ENCODE results near the gene SLC4A2.
"Not testable (repeated sequence)": the region's sequence is repeated elsewhere in the genome, so short reads cannot be mapped to it uniquely, and the experiment has no call there.

The SLC4A2 gene, protein sequence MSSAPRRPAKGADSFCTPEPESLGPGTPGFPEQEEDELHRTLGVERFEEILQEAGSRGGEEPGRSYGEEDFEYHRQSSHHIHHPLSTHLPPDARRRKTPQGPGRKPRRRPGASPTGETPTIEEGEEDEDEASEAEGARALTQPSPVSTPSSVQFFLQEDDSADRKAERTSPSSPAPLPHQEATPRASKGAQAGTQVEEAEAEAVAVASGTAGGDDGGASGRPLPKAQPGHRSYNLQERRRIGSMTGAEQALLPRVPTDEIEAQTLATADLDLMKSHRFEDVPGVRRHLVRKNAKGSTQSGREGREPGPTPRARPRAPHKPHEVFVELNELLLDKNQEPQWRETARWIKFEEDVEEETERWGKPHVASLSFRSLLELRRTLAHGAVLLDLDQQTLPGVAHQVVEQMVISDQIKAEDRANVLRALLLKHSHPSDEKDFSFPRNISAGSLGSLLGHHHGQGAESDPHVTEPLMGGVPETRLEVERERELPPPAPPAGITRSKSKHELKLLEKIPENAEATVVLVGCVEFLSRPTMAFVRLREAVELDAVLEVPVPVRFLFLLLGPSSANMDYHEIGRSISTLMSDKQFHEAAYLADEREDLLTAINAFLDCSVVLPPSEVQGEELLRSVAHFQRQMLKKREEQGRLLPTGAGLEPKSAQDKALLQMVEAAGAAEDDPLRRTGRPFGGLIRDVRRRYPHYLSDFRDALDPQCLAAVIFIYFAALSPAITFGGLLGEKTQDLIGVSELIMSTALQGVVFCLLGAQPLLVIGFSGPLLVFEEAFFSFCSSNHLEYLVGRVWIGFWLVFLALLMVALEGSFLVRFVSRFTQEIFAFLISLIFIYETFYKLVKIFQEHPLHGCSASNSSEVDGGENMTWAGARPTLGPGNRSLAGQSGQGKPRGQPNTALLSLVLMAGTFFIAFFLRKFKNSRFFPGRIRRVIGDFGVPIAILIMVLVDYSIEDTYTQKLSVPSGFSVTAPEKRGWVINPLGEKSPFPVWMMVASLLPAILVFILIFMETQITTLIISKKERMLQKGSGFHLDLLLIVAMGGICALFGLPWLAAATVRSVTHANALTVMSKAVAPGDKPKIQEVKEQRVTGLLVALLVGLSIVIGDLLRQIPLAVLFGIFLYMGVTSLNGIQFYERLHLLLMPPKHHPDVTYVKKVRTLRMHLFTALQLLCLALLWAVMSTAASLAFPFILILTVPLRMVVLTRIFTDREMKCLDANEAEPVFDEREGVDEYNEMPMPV

GRCh38 chr7:151059367-151060112, at the start of gene SLC4A2:
Gene SLC4A2 (plus strand): TSS chr7:151059589. CDS start chr7:151061988, 2,399 bp downstream.
- DNase-seq = peak; percentile 62

DNA sequence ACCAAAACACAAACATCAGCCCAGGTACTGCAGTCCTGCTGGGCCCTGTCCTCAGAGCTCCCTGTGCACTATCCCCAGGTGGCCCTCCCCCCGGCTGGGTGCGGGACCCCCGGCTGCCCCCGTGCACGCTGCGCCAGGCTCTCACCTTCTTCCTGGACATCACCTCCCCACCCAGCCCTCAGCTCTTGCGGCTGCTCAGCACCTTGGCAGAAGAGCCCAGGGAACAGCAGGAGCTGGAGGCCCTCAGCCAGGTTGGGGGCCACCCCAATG, 49.4 kb upstream of the SLC4A2 start:
- DNase-seq = no peak

GRCh38 chr7:151010307-151011096, 48.9 kb upstream of the SLC4A2 start:
- DNase-seq = peak; percentile 43

- no peak for DNase-seq
Observed at GRCh38 chr7:151011097-151011409, 48.3 kb upstream of the SLC4A2 start.

- not testable (repeated sequence) for DNase-seq
Observed at GRCh38 chr7:151011616-151012015, 47.8 kb upstream of the SLC4A2 start.

- no peak for DNase-seq
Observed at GRCh38 chr7:151012031-151012692, 47.2 kb upstream of the SLC4A2 start.

DNA sequence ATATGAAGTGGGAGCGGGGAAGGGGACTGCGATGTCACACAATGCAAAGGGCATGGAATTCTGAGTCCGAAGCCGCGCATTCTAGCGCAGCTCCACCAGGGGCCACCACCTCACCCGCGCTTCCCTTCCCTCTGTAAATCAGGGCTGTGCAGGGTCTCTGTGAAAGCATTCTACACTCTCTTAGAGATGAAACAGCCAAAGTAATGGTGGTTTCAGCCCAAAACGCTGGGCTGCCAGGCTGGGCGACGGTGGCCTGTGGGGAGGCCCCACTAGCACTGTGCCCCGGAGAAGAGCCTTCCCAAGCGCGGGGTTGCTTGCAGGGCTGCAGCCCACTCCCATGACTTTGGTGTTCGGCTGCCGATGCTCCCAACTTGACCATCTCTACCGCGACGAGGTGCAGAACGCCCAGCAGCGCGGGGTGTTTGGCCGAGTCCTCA, 46.5 kb upstream of the SLC4A2 start:
- no peak for DNase-seq

DNA sequence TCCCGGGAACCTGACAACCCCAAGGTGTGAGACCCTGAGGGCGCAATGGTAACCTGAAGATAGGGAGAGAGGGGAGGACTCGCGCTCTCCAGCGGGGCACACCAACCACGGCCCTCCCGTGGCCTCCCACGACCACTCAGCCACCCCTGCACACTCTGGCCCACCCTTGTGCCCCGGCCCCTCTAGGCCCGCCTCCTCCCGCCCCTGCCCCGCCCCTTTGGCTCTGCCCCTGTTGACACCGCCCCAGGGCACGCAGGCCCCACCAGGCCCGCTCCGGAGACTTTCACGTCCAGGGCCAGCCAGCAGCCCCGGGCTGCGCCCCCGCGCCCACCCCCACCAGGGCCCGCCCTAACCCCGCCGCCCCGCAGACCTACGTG, 46.0 kb upstream of the SLC4A2 start:
- DNase-seq = no peak

- DNase-seq = peak; percentile 92
Observed at GRCh38 chr7:151013733-151014497, 45.5 kb upstream of the SLC4A2 start.

- peak; percentile 39 for DNase-seq
Observed at GRCh38 chr7:151014950-151015349, 44.4 kb upstream of the SLC4A2 start.

- DNase-seq = no peak
Observed at GRCh38 chr7:151015967-151016366, 43.4 kb upstream of the SLC4A2 start.

DNA sequence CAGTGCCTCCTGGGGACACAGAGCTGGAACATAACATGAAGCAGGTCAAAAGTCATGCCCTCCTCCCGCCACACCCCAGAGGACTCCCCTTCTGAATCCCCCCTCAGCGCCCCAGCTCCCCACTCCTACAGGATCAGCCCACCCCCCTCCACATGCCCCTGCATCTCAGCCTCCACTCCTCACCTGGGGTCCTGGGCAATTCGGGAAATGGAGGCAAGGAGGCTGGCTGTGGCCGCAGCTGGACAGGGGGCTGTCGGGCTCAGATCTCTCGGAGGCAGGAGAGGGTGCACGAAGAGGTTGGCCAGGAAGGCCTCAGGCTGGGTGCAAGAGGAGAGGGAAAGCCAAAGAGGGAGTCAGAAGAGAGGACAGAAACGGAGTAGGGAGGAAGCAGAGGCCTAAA, 42.9 kb upstream of the SLC4A2 start:
- DNase-seq = no peak

GRCh38 chr7:151016942-151017341, 42.4 kb upstream of the SLC4A2 start:
- no peak for DNase-seq

- no peak for DNase-seq
Observed at GRCh38 chr7:151017370-151017952, 41.9 kb upstream of the SLC4A2 start.

GRCh38 chr7:151017953-151018420, 41.4 kb upstream of the SLC4A2 start:
- DNase-seq = peak; percentile 83

- DNase-seq = peak; percentile 42
Observed at GRCh38 chr7:151018421-151019129, 40.8 kb upstream of the SLC4A2 start.

GRCh38 chr7:151019130-151019447, 40.3 kb upstream of the SLC4A2 start:
- no peak for DNase-seq

GRCh38 chr7:151020231-151020630, 39.2 kb upstream of the SLC4A2 start:
- no peak for DNase-seq

- DNase-seq = no peak
Observed at GRCh38 chr7:151023232-151023631, 36.2 kb upstream of the SLC4A2 start.

Measured in activated CD4-positive, alpha-beta T cell treated with anti-CD3 and anti-CD28 coated beads, Interleukin-2, amount 50 U/mL, for 1 hour (primary cell).